AML-193 (cell line): ENCODE data around the gene KCTD11.
A peak's percentile ranks its signal among the peaks of the same experiment; 100 is the strongest.
"Not testable (repeated sequence)": the region's sequence is repeated elsewhere in the genome, so short reads cannot be mapped to it uniquely, and the experiment has no call there.

Source experiments
- DNase-seq, 2 experiments: peaks; one replicate each; lab custom pipeline; 2025; lab: John Stamatoyannopoulos, UW

Gene KCTD11

GRCh38 chr17:7322520-7323194 lies 29.3 kb upstream of the KCTD11 start:
- no peak for DNase-seq

- no peak for DNase-seq
These were observed 28.1 kb upstream of the KCTD11 start for GRCh38 chr17:7323731-7324437.

GRCh38 chr17:7324438-7324779 lies 27.6 kb upstream of the KCTD11 start:
- DNase-seq, result no peak

GRCh38 chr17:7325031-7325528 lies 26.9 kb upstream of the KCTD11 start:
- no peak for DNase-seq

GRCh38 chr17:7326186-7326585 lies 25.8 kb upstream of the KCTD11 start:
- no peak for DNase-seq

GRCh38 chr17:7327056-7327455 lies 24.9 kb upstream of the KCTD11 start:
- no peak for DNase-seq

GRCh38 chr17:7327501-7327900 lies 24.5 kb upstream of the KCTD11 start:
- DNase-seq, result no peak

- no peak for DNase-seq
These were observed 24.0 kb upstream of the KCTD11 start for GRCh38 chr17:7328009-7328408.

GRCh38 chr17:7328840-7329373 lies 23.1 kb upstream of the KCTD11 start, which contains the start of gene NEURL4:
Gene NEURL4 (minus strand): TSS chr17:7329335. CDS start chr17:7329312, 23 bp downstream.
- DNase-seq, result no peak

GRCh38 chr17:7329374-7329996 lies 22.5 kb upstream of the KCTD11 start:
- DNase-seq, result peak; percentile 71 to 73

- DNase-seq, result peak in 1 of 2 experiments; percentile 25
These were observed 21.8 kb upstream of the KCTD11 start for GRCh38 chr17:7329997-7330637.

GRCh38 chr17:7330638-7331015 lies 21.3 kb upstream of the KCTD11 start:
- DNase-seq, result no peak

- no peak for DNase-seq
These were observed 19.9 kb upstream of the KCTD11 start for GRCh38 chr17:7332111-7332510.

GRCh38 chr17:7332600-7333069 lies 19.3 kb upstream of the KCTD11 start:
- DNase-seq, result not testable (repeated sequence)

GRCh38 chr17:7334938-7335538 lies 16.9 kb upstream of the KCTD11 start:
- DNase-seq, result no peak

- DNase-seq, result not testable (repeated sequence)
These were observed 16.2 kb upstream of the KCTD11 start for GRCh38 chr17:7335765-7336164.

GRCh38 chr17:7336240-7337175 lies 15.5 kb upstream of the KCTD11 start, which contains the start of gene ACAP1:
Gene ACAP1 (plus strand): TSS chr17:7336529. CDS start chr17:7336735, 206 bp downstream.
- DNase-seq, result peak; percentile 31 to 35

- not testable (repeated sequence) for DNase-seq
These were observed 14.4 kb upstream of the KCTD11 start for GRCh38 chr17:7337600-7337999.

GRCh38 chr17:7340179-7340578 lies 11.8 kb upstream of the KCTD11 start:
- DNase-seq, result peak in 1 of 2 experiments; percentile 4

- DNase-seq, result no peak
These were observed 10.1 kb upstream of the KCTD11 start for GRCh38 chr17:7341842-7342241.
